Gastrocnemius medialis (tissue), 4 donors: ENCODE results near the gene NOD1.

Source experiments
- CTCF ChIP-seq, 5 experiments: fragments of 450-650 bp in 3 of 5; fragments of 200-600 bp in 2 of 5; sonication (generic) in 2 of 5; IDR thresholded peaks in 4 of 5; conservative IDR thresholded peaks in 1 of 5; 1 replicate in 4 of 5; 2 replicates in 1 of 5; pipeline ENCODE4 v1.5.1; 2016 to 2019; ENCODE audit warnings: antibody characterized with exemption in 5 of 5, mild to moderate bottlenecking in 3 of 5, moderate library complexity in 3 of 5
- POLR2A ChIP-seq, 2 donors: fragments of 450-650 bp; IDR thresholded peaks; one replicate each; pipeline ENCODE4 v1.6.1; 2017; ENCODE audit warnings: antibody characterized with exemption in 2 of 2, mild to moderate bottlenecking in 2 of 2, moderate library complexity in 2 of 2

- TF ChIP-seq POLR2A (IDR thresholded peaks at IDR 0.05) (no peak), CTCF (IDR thresholded peaks at IDR 0.05 in 4 of 5, conservative IDR thresholded peaks at IDR 0.05 in 1 of 5) (no peak)
Observed at GRCh38 chr7:30429156-30429530, 49.4 kb downstream of the NOD1 start.
